Gastroesophageal sphincter (tissue), 4 donors: Measurements from ENCODE around the gene GALNS. TPM values are rescaled to one million over a fixed set of nuclear protein-coding genes. Genes with fewer than 3 reads are reported as not detected.
"Not testable (repeated sequence)": the region's sequence is repeated elsewhere in the genome, so short reads cannot be mapped to it uniquely, and the experiment has no call there.

ENCODE experiments used
- ATAC-seq: fragments of 150-250 bp; one replicate; pipeline ENCODE4 v1.9.1; 2016; ENCODE audit warnings: mild to moderate bottlenecking, moderate library complexity
- H3K27ac ChIP-seq, 4 donors: fragments of 200-600 bp; sonication (generic) in 3 of 4; 1 replicate in 3 of 4; 2 replicates in 1 of 4; pipeline ENCODE4 v1.5.1; 2016 to 2019
- H3K27me3 ChIP-seq: fragments of 200-600 bp; sonication (generic); one replicate; pipeline ENCODE4 v1.5.1; 2019
- H3K36me3 ChIP-seq, 2 donors: fragments of 200-600 bp; sonication (generic); one replicate each; pipeline ENCODE4 v1.5.1; 2019; ENCODE audit warnings: control low read depth in 1 of 2
- H3K4me1 ChIP-seq, 3 donors: fragments of 200-600 bp; sonication (generic); 1 replicate in 2 of 3; 2 replicates in 1 of 3; pipeline ENCODE4 v1.5.1; 2016 to 2019; ENCODE audit warnings: control low read depth in 2 of 3
- H3K4me3 ChIP-seq, 2 donors: fragments of 200-600 bp; sonication (generic); one replicate each; pipeline ENCODE4 v1.5.1; 2019; ENCODE audit warnings: mild to moderate bottlenecking in 1 of 2, moderate library complexity in 1 of 2
- H3K9me3 ChIP-seq, 3 donors: fragments of 200-600 bp; sonication (generic); one replicate each; pipeline ENCODE4 v1.5.1; 2017 to 2019; ENCODE audit warnings: control low read depth in 2 of 3
- CTCF ChIP-seq, 4 experiments: fragments of 200-600 bp in 2 of 4; fragments of 450-650 bp in 2 of 4; sonication (generic) in 1 of 4; IDR thresholded peaks; one replicate each; pipeline ENCODE4 v1.5.1; 2017 to 2019; ENCODE audit warnings: antibody characterized with exemption in 4 of 4, mild to moderate bottlenecking in 2 of 4, moderate library complexity in 2 of 4
- EP300 ChIP-seq: sonication (generic); formaldehyde crosslinking; IDR thresholded peaks from one replicate; pipeline ENCODE4 v1.6.1; 2017; ENCODE audit warnings: antibody characterized with exemption, mild to moderate bottlenecking
- POLR2A ChIP-seq, 2 donors: fragments of 450-650 bp; IDR thresholded peaks; one replicate each; pipeline ENCODE4 v1.6.1; 2017; ENCODE audit warnings: antibody characterized with exemption in 2 of 2, mild to moderate bottlenecking in 2 of 2, moderate library complexity in 1 of 2
- POLR2AphosphoS5 ChIP-seq: sonication (generic); formaldehyde crosslinking; IDR thresholded peaks from one replicate; pipeline ENCODE4 v1.6.1; 2017; ENCODE audit warnings: antibody characterized with exemption
- WGBS, 2 donors: methylation state at CpG; one replicate each; pipeline ENCODE4 v1.1.5; 2018; ENCODE audit warnings: low coverage in 1 of 2; 5-methylcytosine and 5-hydroxymethylcytosine counted together
- total RNA-seq, 4 donors: library from RNA; depleted of rRNA; stranded (reverse); fragments of >200 nt; gene quantifications; one replicate each; pipeline ENCODE4 v1.1.0, GENCODE V29; 2016

GALNS gene
- total RNA-seq, 4 donors from 2014 or later, result 4.2 to 29.4 (median 15.6) TPM

GRCh38 chr16:88894681-88895300 lies 38.0 kb upstream of the GALNS start:
- 83% methylated on average over 1 of the region's 21 CpGs; no CpG with 5 or more reads in 1 of the 2 donors for WGBS, 2 donors
- H3K4me1 ChIP-seq, result no peaks in the 10 kb centered on the region
- TF ChIP-seq EP300 (no peak), POLR2AphosphoS5 (no peak), CTCF (IDR thresholded peaks at IDR 0.05) (no peak), POLR2A (IDR thresholded peaks at IDR 0.05) (no peak)
- peak; percentile 12 for ATAC-seq
- H3K4me3 ChIP-seq, result no peak overlapping the region
- H3K9me3 ChIP-seq, result no peaks in the 10 kb centered on the region
- peaks cover 5% of the 10 kb centered on the region for H3K27me3 ChIP-seq
- H3K36me3 ChIP-seq, result peaks cover 0 to 31% of the 10 kb centered on the region in 2 donors
- H3K27ac ChIP-seq, result no peak overlapping the region

- H3K36me3 ChIP-seq, result peaks cover 0 to 31% of the 10 kb centered on the region in 2 donors
- H3K4me1 ChIP-seq, H3K27ac ChIP-seq, H3K9me3 ChIP-seq, H3K27me3 ChIP-seq, H3K4me3 ChIP-seq, ATAC-seq: not testable (repeated sequence)
- 100% methylated on average over 2 of the region's 6 CpGs; no CpG with 5 or more reads in 1 of the 2 donors for WGBS, 2 donors
Observed at GRCh38 chr16:88894266-88894665, 37.5 kb upstream of the GALNS start.

- H3K27ac ChIP-seq, result no peak overlapping the region
Observed at GRCh38 chr16:88893127-88893968, 36.6 kb upstream of the GALNS start.

GRCh38 chr16:88892065-88892464 lies 35.3 kb upstream of the GALNS start:
- no peak for ATAC-seq
- Histone ChIP-seq H3K9me3 (no peaks in the 10 kb centered on the region), H3K36me3 (peaks cover 0 to 24% of the 10 kb centered on the region in 2 donors), H3K4me3 (no peak overlapping the region), H3K27ac (no peak overlapping the region), H3K4me1 (peaks cover 0 to 12% (median 10%) of the 10 kb centered on the region in 3 donors), H3K27me3 (peaks cover under 1% of the 10 kb centered on the region)
- WGBS, 2 donors, result 100% methylated on average over 2 of the region's 20 CpGs; no CpG with 5 or more reads in 1 of the 2 donors
- TF ChIP-seq POLR2A (IDR thresholded peaks at IDR 0.05), result no peak
- no peak for TF ChIP-seq CTCF (IDR thresholded peaks at IDR 0.05)
- TF ChIP-seq POLR2AphosphoS5, result no peak
- no peak for TF ChIP-seq EP300

More at GRCh38 chr16:88893127-88893968, 36.6 kb upstream of the GALNS start:
- peaks cover 0 to 31% of the 10 kb centered on the region in 2 donors for H3K36me3 ChIP-seq
- no peak overlapping the region for H3K4me3 ChIP-seq
- H3K9me3 ChIP-seq, result no peaks in the 10 kb centered on the region
- 84 to 92% methylated on average over 5 of the region's 19 CpGs for WGBS, 2 donors
- ATAC-seq, result no peak
- peaks cover 5% of the 10 kb centered on the region for H3K27me3 ChIP-seq
- no peak for TF ChIP-seq EP300
- no peak for TF ChIP-seq CTCF (IDR thresholded peaks at IDR 0.05)
- TF ChIP-seq POLR2AphosphoS5, result no peak
- no peak for TF ChIP-seq POLR2A (IDR thresholded peaks at IDR 0.05)
- H3K4me1 ChIP-seq, result no peaks in the 10 kb centered on the region

GRCh38 chr16:88891083-88891482 lies 34.3 kb upstream of the GALNS start:
- Histone ChIP-seq H3K27ac (no peak overlapping the region), H3K4me3 (no peak overlapping the region), H3K27me3 (no peaks in the 10 kb centered on the region), H3K36me3 (peaks cover 0 to 14% of the 10 kb centered on the region in 2 donors), H3K4me1 (peaks cover 0 to 21% (median 14%) of the 10 kb centered on the region in 3 donors), H3K9me3 (no peaks in the 10 kb centered on the region)
- no peak for ATAC-seq
- 82 to 100% methylated on average over 4 to 10 of the region's 16 CpGs for WGBS, 2 donors
- TF ChIP-seq EP300 (no peak), POLR2A (IDR thresholded peaks at IDR 0.05) (no peak), POLR2AphosphoS5 (no peak), CTCF (IDR thresholded peaks at IDR 0.05) (no peak)

- 100% methylated on average over 2 of the region's 48 CpGs; no CpG with 5 or more reads in 1 of the 2 donors for WGBS, 2 donors
- H3K9me3 ChIP-seq, ATAC-seq, H3K27ac ChIP-seq, H3K4me3 ChIP-seq, H3K27me3 ChIP-seq: not testable (repeated sequence)
- H3K36me3 ChIP-seq, result peaks cover 0 to 16% of the 10 kb centered on the region in 2 donors
- H3K4me1 ChIP-seq, result peaks cover 0 to 25% (median 14%) of the 10 kb centered on the region in 3 donors
Observed at GRCh38 chr16:88889702-88890352, 33.1 kb upstream of the GALNS start.
